K562 (cell line): Measurements from ENCODE around the gene ARMCX6. TPM values are rescaled to one million over a fixed set of nuclear protein-coding genes. Genes with fewer than 3 reads are reported as not detected.
A peak's percentile ranks its signal among the peaks of the same experiment; 100 is the strongest.

Experiments
- ATF2 ChIP-seq: sonication (generic); formaldehyde crosslinking; IDR thresholded peaks from 2 replicates; pipeline ENCODE4 v1.8.1; 2022; ENCODE audit warnings: missing genetic modification reagents
- CBX1 ChIP-seq: sonication (generic); IDR thresholded peaks from 2 replicates; pipeline ENCODE4 v1.6.1; 2016; ENCODE audit warnings: antibody characterized with exemption, low read depth, mild to moderate bottlenecking
- CHD4 ChIP-seq: fragments of 200-600 bp; sonication (generic); IDR thresholded peaks from 3 replicates; pipeline ENCODE4 v1.6.1; 2012; ENCODE audit warnings: low read depth, mild to moderate bottlenecking, mixed read lengths, low read length, inconsistent platforms; ENCODE audit not compliant: insufficient read depth, insufficient replicate concordance, poor library complexity, severe bottlenecking
- CTCFL ChIP-seq: IDR thresholded peaks from 2 replicates; pipeline ENCODE4 v1.6.1; 2011; ENCODE audit warnings: borderline replicate concordance, low read depth, mild to moderate bottlenecking, moderate library complexity, low read length; ENCODE audit not compliant: insufficient read depth, poor library complexity, severe bottlenecking
- CXXC5 ChIP-seq: fragments of 250-450 bp; sonication (Bioruptor Pico); IDR thresholded peaks from 2 replicates; pipeline ENCODE4 v1.8.0; 2022; ENCODE audit warnings: inconsistent platforms, mild to moderate bottlenecking, moderate library complexity
- FOXM1 ChIP-seq, 2 experiments: fragments of 450-650 bp in 1 of 2; sonication (generic) in 1 of 2; formaldehyde crosslinking in 1 of 2; IDR thresholded peaks; 2 replicates each; pipeline versions ENCODE4 v1.6.1 to v1.9.0; 2017 to 2022; ENCODE audit warnings: low read depth in 2 of 2, mild to moderate bottlenecking in 2 of 2, missing genetic modification reagents in 1 of 2, moderate library complexity in 1 of 2
- HDAC3 ChIP-seq: fragments of 450-650 bp; IDR thresholded peaks from 2 replicates; pipeline ENCODE4 v1.6.1; 2018; ENCODE audit warnings: borderline replicate concordance, mild to moderate bottlenecking, moderate library complexity; ENCODE audit not compliant: partially characterized antibody
- IRF2 ChIP-seq: sonication (generic); formaldehyde crosslinking; IDR thresholded peaks from 2 replicates; pipeline ENCODE4 v1.8.1; 2022; ENCODE audit warnings: mild to moderate bottlenecking, missing genetic modification reagents
- JUND ChIP-seq, 2 experiments: IDR thresholded peaks; 2 replicates in 1 of 2; 3 replicates in 1 of 2; pipeline ENCODE4 v1.6.1; 2011; ENCODE audit warnings: borderline replicate concordance in 2 of 2, low read depth in 2 of 2, low read length in 2 of 2, improper control_type of control experiment in 1 of 2, missing biosample characterization in 1 of 2, missing genetic modification characterization in 1 of 2, missing genetic modification reagents in 1 of 2
- KDM1A ChIP-seq, 2 experiments: fragments of 450-650 bp; IDR thresholded peaks; 2 replicates each; pipeline ENCODE4 v1.6.1; 2016; ENCODE audit warnings: mild to moderate bottlenecking in 2 of 2
- MCM2 ChIP-seq: fragments of 450-650 bp; IDR thresholded peaks from 2 replicates; pipeline ENCODE4 v1.6.1; 2017; ENCODE audit warnings: low read depth, mild to moderate bottlenecking
- MEF2D ChIP-seq: conservative IDR thresholded peaks from 2 replicates; pipeline ENCODE4 v1.6.1; 2016; ENCODE audit warnings: low read depth, missing genetic modification characterization, missing compliant biosample characterization
- NBN ChIP-seq: fragments of 450-650 bp; IDR thresholded peaks from 2 replicates; pipeline ENCODE4 v1.6.1; 2016; ENCODE audit warnings: low read depth, mild to moderate bottlenecking
- RNF219 ChIP-seq: fragments of 250-450 bp; sonication (Bioruptor Pico); IDR thresholded peaks from 2 replicates; pipeline ENCODE4 v1.5.0; 2022; ENCODE audit warnings: mild to moderate bottlenecking
- ZBTB1 ChIP-seq: sonication (generic); formaldehyde crosslinking; IDR thresholded peaks from 2 replicates; pipeline ENCODE4 v1.8.1; 2023; ENCODE audit warnings: missing genetic modification reagents, low read depth, mild to moderate bottlenecking, borderline replicate concordance
- ZNF212 ChIP-seq: fragments of 450-650 bp; formaldehyde crosslinking; IDR thresholded peaks from 2 replicates; pipeline ENCODE4 v1.4.0; 2020; ENCODE audit warnings: mild to moderate bottlenecking
- ZNF282 ChIP-seq: sonication (generic); formaldehyde crosslinking; IDR thresholded peaks from 2 replicates; pipeline ENCODE4 v1.8.1; 2023; ENCODE audit warnings: missing genetic modification reagents
- polyA plus RNA-seq, 8 experiments: library from polyadenylated mRNA; depleted of rRNA in 4 of 8; stranded (reverse) in 5 of 8; unstranded in 3 of 8; fragments of >200 nt; fragmentation: Nextera tagmentation in 2 of 8; fragmentation: Illumina TruSeq in 1 of 8; extraction: Ambion mirVana in 2 of 8; extraction: Trizol in 1 of 8; gene quantifications; 2 replicates each; pipeline versions ENCODE4 v1.2.1 to v1.2.3, GENCODE V29; 2011 to 2014; ENCODE audit warnings: inconsistent platforms in 1 of 8, missing spikeins in 1 of 8
- total RNA-seq, 7 experiments: library from RNA; depleted of rRNA in 6 of 7; stranded (reverse); fragments of >200 nt in 6 of 7; fragmentation: Illumina TruSeq in 2 of 7; extraction: Trizol in 2 of 7; gene quantifications; 2 replicates each; pipeline versions ENCODE4 v1.2.1 to v1.2.3, GENCODE V29; 2011 to 2021; ENCODE audit warnings: low replicate concordance in 1 of 7
- TF ChIP-seq, protein P1 (sequence below): sonication (generic); formaldehyde crosslinking; IDR thresholded peaks from 2 replicates; pipeline ENCODE4 v1.8.1; 2023; ENCODE audit warnings: mild to moderate bottlenecking, missing genetic modification reagents, moderate library complexity

ARMCX6 gene
- total and polyA plus RNA-seq, 9 of the 15 experiments (the other 6 are each of a cell fraction or from before 2014, with no cell fraction given) = 15.4 to 41.2 (median 24.6) TPM

GRCh38 chrX:101617211-101618191 lies at the start of gene ARMCX6 (continued):
- TF ChIP-seq RNF219 (no peak), MEF2D (no peak), ZNF212 (no peak), ZNF282 (CRISPR knock-in tag) (no peak), KDM1A (IDR thresholded peaks at IDR 0.05) (no peak), ZBTB1 (CRISPR knock-in tag) (no peak), CBX1 (no peak), NBN (no peak), ATF2 (CRISPR knock-in tag) (no peak), FOXM1 (IDR thresholded peaks at IDR 0.05; ENCODE audit: low read depth) (no peak), FOXM1 (CRISPR knock-in tag; IDR thresholded peaks at IDR 0.05; ENCODE audit: low read depth) (no peak), MCM2 (no peak), HDAC3 (no peak), IRF2 (no peak), CHD4 (no peak), CXXC5 (peak; percentile 32; the same call in 1 of the 2 replicates), JUND (IDR thresholded peaks at IDR 0.05; ENCODE audit: borderline replicate concordance, low read depth, low read length) (peak; percentile 31; the same call in 1 of the 2 replicates), JUND (tag; IDR thresholded peaks at IDR 0.05; ENCODE audit: borderline replicate concordance, low read depth, low read length) (peak; percentile 39; the same call in 1 of the 3 replicates), CTCFL (no peak)
- TF ChIP-seq, protein P1, sequence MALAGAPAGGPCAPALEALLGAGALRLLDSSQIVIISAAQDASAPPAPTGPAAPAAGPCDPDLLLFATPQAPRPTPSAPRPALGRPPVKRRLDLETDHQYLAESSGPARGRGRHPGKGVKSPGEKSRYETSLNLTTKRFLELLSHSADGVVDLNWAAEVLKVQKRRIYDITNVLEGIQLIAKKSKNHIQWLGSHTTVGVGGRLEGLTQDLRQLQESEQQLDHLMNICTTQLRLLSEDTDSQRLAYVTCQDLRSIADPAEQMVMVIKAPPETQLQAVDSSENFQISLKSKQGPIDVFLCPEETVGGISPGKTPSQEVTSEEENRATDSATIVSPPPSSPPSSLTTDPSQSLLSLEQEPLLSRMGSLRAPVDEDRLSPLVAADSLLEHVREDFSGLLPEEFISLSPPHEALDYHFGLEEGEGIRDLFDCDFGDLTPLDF (CRISPR knock-in tag) = no peak
